HG02973 (cell line): ENCODE results near the gene MAGI2.

ENCODE experiments used
- ATAC-seq: cut with Tn5 transposase; IDR thresholded peaks from one replicate; pipeline ENCODE4 v1.9.1; 2021; ENCODE audit warnings: moderate library complexity; ENCODE audit not compliant: unreplicated experiment

Gene MAGI2

DNA sequence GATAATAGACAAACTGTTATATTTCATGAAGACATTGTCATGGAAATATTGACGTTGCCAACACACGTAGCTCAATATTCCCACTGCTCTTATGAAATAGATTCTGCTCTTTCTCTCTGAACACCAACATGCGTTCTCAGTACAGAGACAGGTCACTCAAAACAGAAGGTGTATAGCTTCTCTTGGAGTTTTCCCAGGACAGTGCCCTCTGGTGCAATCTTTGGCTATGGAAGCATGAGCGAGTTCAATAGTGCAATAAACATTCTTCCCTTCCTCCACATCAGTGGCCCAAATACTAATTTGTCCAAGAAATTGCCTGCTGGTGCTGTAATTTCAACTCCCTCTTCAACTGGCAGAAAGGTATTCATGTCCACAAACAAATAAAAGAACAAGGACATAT lies 145.3 kb downstream of the MAGI2 start:
- no peak for ATAC-seq

DNA sequence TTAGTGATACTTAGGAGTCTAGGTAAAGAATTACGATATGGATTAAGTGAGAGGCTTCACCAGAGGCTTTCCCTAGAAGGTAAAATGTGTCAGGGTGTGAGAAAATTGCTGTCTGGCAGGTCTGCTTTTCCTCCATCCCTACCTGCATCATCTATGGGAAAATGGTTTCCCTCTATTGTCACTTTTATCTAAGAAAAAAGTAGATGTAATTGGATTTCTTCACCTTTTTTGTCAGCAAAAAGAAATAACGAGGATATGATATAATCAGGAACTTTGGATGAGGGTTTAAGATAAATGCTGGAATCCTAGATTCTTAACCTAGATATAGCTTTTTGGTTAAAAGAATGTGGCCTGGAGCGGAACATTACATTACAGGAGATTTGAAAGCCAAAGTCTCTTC lies 146.1 kb downstream of the MAGI2 start:
- ATAC-seq = no peak

DNA sequence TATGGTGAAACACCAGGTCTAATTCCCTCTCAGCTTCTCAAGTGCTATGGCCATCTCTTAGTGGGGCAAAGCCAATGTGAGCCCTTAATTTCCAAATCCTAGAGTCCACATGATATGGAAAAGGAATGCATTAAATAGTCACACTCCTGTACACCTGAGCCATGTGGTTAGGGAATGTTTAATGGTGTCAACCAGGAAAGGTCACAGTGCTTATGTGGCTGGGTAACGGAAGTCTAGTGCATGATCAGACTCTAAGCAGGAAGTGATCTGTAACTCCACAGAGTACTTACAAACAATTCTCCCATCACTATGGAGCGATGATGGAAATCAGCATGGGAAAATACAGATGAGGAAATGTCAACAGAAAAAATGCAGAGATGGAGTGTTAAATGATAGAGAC lies 148.8 kb downstream of the MAGI2 start:
- no peak for ATAC-seq

DNA sequence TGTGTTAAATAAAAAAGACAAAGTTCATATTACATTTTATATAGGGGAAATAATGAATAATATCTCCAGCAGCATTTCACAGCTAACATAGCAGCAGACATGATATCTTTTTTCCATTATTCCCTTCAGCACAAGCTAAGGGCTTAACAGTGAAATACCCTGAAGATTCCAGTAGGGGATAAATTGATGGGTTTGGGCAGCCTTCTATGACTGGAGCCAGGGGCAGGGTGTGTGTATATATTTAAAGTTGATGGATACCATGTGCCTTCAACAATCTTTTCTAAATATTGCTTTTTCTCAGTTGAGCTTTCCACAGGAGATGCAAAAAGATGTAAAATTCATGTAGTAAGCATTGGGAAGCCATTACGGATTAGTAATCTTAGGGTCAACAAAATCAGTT lies 151.2 kb downstream of the MAGI2 start:
- no peak for ATAC-seq

DNA sequence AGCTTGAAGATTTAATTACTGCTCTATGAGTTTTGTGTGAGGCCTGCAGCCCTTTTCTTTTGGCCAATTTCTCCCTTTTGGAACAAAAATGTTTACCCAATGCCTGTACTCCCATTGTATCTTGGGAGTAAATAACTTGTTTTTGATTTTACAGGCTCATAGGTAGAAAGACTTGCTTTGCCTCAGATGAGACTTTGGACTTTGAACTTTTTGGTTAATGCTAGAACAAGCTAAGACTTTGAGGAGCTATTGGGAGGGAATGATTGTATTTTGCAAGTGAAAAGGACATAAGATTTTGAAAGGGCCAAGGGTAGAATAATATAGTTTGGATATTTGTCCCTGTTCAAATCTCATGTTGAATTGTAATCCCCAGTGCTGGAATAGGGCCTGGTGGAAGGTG lies 152.0 kb downstream of the MAGI2 start:
- ATAC-seq = no peak

DNA sequence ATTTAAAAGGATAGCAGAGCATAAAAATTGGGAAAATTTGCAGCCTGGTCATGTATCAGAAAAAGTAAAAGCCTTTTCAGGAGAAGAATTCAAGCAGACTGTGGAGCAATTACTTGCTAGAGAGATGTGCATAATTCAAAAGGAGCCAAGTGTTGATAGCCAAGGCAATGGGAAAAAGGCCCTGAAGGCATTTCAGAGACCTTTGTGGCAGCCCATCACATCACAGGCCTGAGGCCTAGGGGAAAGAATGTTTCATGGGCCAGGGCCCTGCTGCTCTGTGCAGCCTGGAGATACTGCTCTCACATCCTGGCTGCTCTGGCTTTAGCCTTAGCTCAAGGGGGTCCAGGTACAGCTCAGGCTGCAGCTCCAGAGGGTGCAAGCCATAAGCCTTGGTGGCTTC lies 152.9 kb downstream of the MAGI2 start:
- ATAC-seq = no peak

DNA sequence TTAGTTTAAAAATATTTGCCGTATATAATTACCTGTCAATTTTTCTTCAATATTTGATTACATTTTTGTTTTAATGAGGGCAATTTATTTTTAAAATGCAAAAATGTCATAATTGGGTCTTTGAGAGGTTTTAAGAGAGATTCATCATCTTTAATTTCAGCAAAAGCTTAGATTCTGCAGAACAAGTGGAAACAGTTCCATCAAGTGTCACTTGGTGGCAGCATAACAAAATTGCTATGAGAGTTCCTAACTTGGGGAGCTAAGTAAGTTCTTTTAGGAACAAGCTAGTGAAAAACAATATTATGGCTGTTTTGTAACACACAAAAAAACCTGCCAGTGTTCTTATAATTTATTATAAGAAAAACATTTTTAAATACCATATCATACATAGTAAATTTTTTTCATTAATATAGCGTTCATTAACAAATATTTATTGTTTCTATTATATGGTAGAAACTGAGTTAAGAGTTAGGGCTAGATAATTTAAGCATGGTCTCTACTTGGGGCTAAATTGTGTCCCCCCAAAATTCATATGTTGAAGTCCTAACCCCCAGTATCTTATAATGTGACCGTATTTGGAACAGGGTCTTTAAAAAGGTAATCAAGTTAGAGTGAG lies 155.2 kb downstream of the MAGI2 start:
- ATAC-seq = no peak

DNA sequence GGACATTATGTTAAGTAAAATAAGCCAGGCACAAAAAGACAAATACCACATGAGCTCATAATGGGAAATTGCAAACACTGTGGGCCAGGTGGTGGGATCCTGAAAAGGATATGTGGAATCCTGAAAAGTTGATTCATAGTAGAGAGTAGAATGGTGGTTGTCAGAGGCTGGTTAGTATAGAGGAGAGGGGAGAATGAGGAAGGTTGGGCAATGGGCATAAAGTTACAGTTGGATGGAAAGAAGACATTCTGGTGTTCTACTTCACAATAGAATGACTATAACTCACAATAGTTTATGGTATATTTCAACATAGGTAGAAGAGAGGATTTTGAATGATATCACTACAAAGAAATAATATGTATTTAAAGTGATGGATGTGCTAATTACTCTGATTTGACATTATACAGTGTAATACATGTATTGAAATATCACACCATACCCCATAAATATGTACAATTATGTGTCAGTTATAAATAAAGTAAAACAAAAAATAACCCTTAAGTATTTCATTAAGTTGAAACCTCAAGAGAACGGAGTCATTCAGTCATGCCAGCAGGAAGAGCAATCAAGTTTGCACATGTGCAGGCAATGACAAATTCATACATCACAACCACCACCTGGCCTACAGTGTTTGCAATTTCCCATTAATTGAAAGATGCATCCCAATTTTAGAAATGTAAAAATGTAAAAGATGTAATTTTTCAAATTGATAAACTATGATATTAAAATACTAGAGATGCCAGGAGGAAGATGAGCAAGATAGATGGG lies 156.7 kb downstream of the MAGI2 start:
- no peak for ATAC-seq

DNA sequence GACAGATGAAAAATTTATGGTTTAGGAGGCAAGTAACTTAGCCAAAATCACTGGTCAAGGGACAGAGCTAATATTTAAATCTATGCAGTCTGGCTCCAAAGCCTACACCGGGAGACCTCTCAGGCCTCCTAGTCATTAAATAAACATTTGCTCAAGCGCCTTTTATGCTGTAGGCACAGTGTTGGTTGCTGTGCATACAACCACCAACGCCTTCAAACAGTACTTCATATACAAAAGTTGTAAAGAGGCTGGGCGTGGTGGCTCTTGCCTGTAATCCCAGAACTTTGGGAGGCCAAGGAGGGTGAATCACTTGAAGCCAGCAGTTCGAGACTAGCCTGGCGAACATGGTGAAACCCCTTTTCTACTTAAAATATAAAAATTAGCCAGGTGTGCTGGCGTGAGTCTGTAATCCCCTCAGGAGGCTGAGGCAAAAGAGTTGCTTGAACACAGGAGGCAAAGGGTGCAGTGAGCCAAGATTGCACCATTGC lies 159.8 kb downstream of the MAGI2 start:
- ATAC-seq = no peak

DNA sequence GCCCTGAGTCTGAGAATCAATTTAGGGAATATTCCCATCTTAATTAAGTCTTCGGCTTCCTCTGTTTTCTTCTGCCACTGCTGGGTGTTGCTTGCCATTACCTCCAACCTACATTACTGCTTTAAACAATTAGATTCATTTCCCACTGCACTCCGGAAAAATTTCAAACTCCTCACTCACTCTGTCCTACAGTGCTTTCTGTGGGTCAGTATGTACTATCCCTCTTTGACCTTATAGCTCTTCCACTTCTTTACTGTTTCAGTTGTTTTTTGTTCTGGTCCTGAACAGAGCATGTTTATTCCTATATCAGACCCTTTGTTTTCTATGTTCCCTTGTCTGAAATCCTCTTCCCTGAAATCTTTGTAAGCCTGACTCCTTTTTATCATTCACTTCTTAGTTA lies 160.6 kb downstream of the MAGI2 start:
- no peak for ATAC-seq

DNA sequence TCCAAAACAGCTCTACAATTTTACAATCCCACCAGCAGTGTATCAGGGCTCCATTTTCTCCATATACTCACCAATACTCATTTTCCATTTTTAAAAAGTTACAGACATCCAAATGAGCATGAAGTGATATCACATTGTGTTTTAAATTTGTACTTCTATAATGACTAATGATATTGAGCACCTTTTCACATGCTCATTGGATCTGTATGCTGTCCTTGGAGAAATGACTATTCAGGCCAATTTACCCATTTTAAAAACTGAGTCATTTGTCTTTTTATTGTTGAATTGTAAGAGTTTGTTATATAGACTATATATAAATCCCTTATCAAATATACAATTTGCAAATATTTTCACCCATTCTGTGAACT lies 162.0 kb downstream of the MAGI2 start:
- no peak for ATAC-seq

DNA sequence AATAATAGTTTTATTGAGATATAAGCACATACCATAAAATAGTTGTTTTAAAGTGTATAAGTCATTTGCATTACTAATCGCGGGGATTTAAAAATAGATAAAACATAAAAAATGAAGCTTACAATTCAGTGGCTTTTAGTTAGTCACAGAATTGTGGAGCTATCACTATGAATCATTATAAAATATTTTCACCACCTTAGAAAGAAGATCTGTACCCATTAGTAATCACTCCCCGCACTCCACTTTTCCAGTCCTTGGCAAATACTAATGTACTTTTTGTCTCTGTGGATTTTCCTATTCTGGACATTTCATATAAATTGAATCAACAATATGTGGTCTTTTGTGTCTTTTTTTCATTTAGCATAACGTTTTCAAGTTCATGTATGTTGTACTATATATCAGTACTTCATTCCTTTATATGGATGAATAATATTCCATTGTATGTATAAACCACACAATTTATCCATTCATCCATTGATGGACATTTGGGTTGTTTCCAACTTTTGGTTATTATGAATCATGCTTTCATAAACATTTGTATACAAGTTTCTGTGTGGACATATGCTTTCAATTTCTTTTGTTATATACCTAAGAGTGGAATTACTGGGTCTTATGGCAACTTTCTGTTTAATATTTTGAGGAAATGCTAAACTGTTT lies 162.5 kb downstream of the MAGI2 start:
- no peak for ATAC-seq

DNA sequence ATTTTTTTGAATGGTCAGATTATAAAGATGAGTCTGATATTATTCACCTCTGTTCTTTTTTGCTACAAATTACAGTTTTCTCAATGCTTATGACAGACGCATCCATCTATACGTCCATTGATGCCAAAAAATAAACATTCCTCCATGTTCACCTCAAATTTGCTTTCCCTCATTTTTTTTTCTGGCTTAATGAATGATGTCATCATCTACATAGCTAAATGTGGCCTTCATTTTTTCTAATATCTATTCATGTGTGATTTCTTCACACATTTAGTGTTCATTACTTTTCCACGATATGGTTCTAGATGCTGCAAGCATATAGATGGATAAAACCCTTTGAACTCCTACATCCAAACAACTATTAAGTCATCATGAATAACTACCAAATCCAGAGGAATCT lies 163.1 kb downstream of the MAGI2 start:
- ATAC-seq = no peak

DNA sequence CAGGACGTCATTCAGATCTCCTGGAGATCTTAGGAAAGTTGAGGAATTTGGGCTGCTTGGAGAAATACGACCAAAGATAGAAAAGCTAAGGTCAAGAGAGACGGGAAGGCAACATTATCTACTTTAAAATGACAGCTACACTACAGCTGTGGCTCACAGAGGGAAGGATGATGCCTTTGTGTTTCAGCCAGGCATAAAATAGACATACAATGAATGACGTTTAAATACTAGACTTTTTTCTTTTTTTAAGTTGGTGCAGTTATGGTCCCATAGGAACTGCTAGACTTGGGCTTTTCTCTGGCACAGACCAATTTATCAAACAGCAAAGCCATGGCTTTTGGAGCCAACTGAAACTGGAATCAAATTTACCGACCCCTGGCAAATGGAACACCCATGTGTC lies 164.8 kb downstream of the MAGI2 start:
- ATAC-seq = no peak

DNA sequence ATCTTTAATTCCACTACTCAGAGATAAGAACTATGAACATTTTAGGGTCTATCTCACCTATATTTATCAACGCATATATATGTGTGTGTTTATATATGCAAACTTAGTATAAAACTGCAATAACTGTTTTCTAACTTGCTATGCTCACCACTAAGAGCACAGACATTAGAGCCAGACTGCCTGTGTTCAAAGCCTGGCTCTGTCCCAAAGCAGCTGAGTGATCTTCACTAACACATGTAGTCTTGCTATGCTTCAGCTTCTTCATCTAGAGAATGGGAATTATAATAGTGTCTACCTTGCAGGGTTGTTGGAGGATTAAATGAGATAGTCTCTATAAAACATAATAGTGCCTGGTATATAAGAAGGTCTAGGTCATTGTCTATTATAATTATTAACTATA lies 165.5 kb downstream of the MAGI2 start:
- ATAC-seq = no peak

DNA sequence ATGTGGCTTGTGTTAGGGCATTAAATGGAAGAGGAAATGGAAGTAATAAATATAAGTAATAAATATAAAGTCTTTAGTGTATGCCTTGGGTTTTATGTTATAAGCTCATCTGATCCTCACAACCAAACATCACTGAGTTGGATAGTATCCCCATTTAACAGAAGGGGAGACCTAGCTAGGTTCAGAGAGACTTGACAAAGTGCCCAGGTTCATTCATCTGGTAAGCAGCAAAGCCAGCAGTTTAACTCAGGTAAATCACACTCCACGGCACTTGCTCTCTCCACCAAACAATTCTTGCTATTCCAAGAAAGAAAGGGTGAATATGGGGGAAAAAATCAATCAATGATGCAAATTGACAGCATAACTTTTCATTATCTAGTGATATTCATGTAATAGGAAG lies 167.3 kb downstream of the MAGI2 start:
- ATAC-seq = no peak

DNA sequence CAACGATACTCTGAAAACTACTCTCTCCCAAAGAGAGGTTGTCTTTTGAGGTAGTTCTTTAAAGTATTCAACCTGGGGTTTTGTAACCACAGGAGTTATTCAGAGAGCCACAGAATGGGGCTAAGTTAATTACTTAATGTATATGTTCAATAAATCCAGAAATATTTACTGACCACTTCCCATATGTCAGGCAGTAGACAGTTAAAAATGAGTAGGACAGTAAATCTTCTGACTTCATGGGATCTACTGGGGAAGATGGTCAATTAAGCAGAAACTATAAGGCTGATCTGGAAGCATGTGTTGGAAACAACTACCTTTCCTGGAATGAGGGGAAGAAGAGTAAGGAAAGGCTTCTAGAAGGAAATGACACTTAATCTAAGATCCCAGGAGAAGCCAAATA lies 167.7 kb downstream of the MAGI2 start:
- no peak for ATAC-seq

DNA sequence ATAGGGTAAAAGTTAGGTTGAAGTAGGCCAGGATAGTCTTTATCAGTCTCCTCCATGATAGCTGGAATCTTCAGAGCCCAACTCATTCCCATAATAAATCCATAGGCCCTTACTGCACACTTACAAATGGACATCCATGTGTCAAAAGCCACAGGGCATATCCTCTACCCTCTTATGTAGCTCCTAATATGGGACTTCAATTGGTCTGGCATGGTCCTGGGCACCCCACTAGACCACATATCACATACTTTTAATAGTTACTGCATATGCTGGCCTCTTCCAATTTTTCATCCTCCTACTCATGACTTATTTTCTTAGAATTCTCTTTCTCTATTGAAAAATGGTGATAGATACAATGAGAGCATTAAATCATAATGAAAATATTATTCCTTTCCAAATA lies 169.3 kb downstream of the MAGI2 start:
- no peak for ATAC-seq

DNA sequence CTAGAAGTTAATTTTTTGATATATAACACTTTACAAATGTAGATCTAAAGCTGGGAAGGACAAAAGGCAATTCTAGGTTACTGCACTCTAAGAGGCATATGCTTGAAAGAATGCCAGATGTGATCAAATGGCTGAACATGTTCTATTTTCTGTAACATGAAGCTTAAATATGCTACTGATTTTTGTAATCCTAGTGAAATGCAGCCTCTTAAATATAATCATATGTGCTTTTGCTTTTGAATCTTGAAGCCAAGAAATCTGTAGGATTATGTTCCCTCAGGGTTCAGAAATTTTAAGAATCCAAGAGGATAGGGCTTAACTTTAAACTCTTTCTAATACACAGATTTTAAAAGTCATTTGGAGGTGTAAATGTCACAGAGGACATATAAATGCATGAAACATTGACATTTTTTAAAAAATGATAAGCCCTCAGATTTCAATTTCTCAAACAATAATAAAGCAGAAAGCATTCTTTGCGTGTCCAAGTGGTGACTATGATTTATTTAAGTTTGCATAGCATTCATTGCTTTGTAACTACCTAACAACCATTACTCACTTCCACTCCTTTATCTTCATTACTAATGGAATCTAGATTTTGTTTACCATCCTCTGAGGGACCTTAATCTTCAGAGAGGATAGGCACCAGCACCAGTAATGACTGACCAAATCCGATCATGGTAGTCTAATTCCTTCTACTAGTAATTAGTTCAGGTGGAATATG lies 170.4 kb downstream of the MAGI2 start:
- ATAC-seq = no peak

DNA sequence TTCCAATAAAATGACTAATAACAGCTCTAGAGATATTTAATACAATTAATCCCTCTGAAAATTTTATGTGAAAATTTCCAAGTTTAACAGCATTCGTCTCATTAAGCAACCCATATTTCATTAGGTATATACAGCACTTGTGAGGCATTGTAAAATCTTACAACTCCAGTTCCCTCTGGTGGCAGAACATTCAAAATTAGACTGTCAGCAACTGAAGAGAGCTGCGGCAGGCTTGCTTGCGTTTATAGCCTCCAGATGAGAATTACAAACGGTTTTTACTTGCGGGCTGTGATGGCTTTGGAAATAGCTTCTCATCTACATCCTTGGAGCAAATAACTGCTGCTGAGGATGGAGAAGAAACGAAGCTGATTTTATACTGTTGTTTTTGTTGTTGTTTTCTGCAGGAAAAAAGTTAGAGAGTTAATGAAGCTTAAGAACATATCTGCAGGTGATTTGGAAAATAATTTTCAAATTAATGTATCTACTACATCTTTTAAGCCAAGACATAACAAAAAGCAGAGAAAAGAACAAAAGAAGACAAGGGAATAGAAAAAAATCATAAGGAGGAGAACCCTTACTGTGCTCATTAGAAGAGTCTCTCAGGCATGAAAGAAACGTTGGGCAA lies 171.3 kb downstream of the MAGI2 start:
- ATAC-seq = no peak

DNA sequence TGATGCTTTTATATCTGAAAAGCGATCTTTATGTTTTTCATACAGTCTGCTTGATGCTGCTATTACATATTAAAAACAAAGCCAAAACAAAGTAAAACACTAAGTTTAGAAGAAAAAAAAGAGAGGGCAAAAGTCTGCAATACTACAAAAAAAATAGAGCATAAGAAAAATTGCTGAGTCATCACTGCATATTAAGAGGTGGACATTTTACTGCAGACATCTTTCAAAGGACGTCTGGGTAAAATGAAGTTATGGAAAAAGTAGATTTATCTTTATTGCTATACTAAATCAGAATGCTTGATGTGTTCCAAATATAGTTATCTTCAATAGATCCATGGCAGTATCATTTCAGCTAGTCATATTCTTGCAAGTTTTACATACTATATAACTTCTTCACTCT lies 172.0 kb downstream of the MAGI2 start:
- no peak for ATAC-seq
